Breast epithelium (tissue), 3 donors: ENCODE measurements around the gene MDK.

Experiments
- CTCF ChIP-seq, 3 donors: fragments of 450-650 bp; IDR thresholded peaks; one replicate each; pipeline ENCODE4 v1.5.1; 2016 to 2017; ENCODE audit warnings: antibody characterized with exemption in 3 of 3, mild to moderate bottlenecking in 3 of 3, moderate library complexity in 3 of 3
- POLR2AphosphoS5 ChIP-seq, 3 donors: sonication (generic); formaldehyde crosslinking; IDR thresholded peaks; one replicate each; pipeline ENCODE4 v1.6.1; 2017; ENCODE audit warnings: antibody characterized with exemption in 3 of 3

- TF ChIP-seq POLR2AphosphoS5 (IDR thresholded peaks at IDR 0.05) (no peak), CTCF (IDR thresholded peaks at IDR 0.05) (peak in 2 of 3 donors; percentile 66 to 71)
Observed at GRCh38 chr11:46389450-46390330, 8.2 kb downstream of the MDK start.
